ENCODE data around the gene NR6A1.

The NR6A1 gene

GRCh38 chr9:124469011-124469832 is 301.9 kb downstream of the NR6A1 start:
- H2BK15ac ChIP-seq (ENCODE audit: low read depth, poor library complexity, severe bottlenecking): no peak overlapping the region
- WGBS: 86% methylated on average over 28 of the region's 28 CpGs
- H3K23ac ChIP-seq (ENCODE audit: low read length in 2 of 2): no peak overlapping the region
- H3K27ac ChIP-seq (ENCODE audit: low read length, poor library complexity, severe bottlenecking): no peak overlapping the region
- H3K4me3 ChIP-seq (ENCODE audit: insufficient read depth in 1 of 2, low read depth in 1 of 2, low read length in 2 of 2): no peak overlapping the region
- H2BK120ac ChIP-seq (ENCODE audit: low read depth, low read length): no peak overlapping the region
- H3K14ac ChIP-seq (ENCODE audit: low read length in 2 of 2): no peak overlapping the region
- no peaks in the 10 kb centered on the region for H3K79me1 ChIP-seq (replicated peaks; ENCODE audit: low read length, poor library complexity, severe bottlenecking)
- no peaks in the 10 kb centered on the region for H3K9me3 ChIP-seq (ENCODE audit: control insufficient read depth, low read length)
- no peak overlapping the region for H3K4ac ChIP-seq (ENCODE audit: low read depth in 1 of 2, low read length in 2 of 2)
- H3K27me3 ChIP-seq (ENCODE audit: control insufficient read depth in 1 of 2, insufficient read depth in 1 of 2, low read length in 2 of 2): peaks cover 35 to 68% of the 10 kb centered on the region in 2 experiments
- no peak overlapping the region for H2AK5ac ChIP-seq (ENCODE audit: low read length, severe bottlenecking)
- H3K36me3 ChIP-seq (ENCODE audit: control insufficient read depth in 1 of 2, insufficient read depth in 2 of 2, low read depth in 1 of 2, low read length in 2 of 2): no peaks in the 10 kb centered on the region
- no peak overlapping the region for H2BK5ac ChIP-seq (ENCODE audit: low read depth, low read length, poor library complexity, severe bottlenecking)
- no peak overlapping the region for H4K91ac ChIP-seq (ENCODE audit: low read length)
- H2AFZ ChIP-seq (ENCODE audit: low read depth, low read length): no peak overlapping the region
- no peak for DNase-seq
- no peaks in the 10 kb centered on the region for H3K4me1 ChIP-seq (ENCODE audit: control insufficient read depth, insufficient read depth, low read depth, low read length)
- H2BK12ac ChIP-seq (ENCODE audit: low read length in 2 of 2): no peak overlapping the region
- H3K4me2 ChIP-seq (ENCODE audit: low read length, poor library complexity, severe bottlenecking): no peak overlapping the region
- H3K9ac ChIP-seq (ENCODE audit: low read length): no peak overlapping the region
- H3K18ac ChIP-seq (ENCODE audit: low read depth in 1 of 2, low read length in 2 of 2): no peak overlapping the region
- H4K8ac ChIP-seq (ENCODE audit: low read length): no peak overlapping the region

- no peaks in the 10 kb centered on the region for H3K4me1 ChIP-seq (ENCODE audit: control insufficient read depth, insufficient read depth, low read depth, low read length)
- H2BK15ac ChIP-seq (ENCODE audit: low read depth, poor library complexity, severe bottlenecking): no peak overlapping the region
- no peak overlapping the region for H2AK5ac ChIP-seq (ENCODE audit: low read length, severe bottlenecking)
- H3K9ac ChIP-seq (ENCODE audit: low read length): no peak overlapping the region
- H3K4me2 ChIP-seq (ENCODE audit: low read length, poor library complexity, severe bottlenecking): no peak overlapping the region
- no peak overlapping the region for H4K8ac ChIP-seq (ENCODE audit: low read length)
- no peak overlapping the region for H2BK120ac ChIP-seq (ENCODE audit: low read depth, low read length)
- H4K91ac ChIP-seq (ENCODE audit: low read length): no peak overlapping the region
- H3K18ac ChIP-seq (ENCODE audit: low read depth in 1 of 2, low read length in 2 of 2): no peak overlapping the region
- H2BK12ac ChIP-seq (ENCODE audit: low read length in 2 of 2): no peak overlapping the region
- H3K27ac ChIP-seq (ENCODE audit: low read length, poor library complexity, severe bottlenecking): no peak overlapping the region
- no peak overlapping the region for H2AFZ ChIP-seq (ENCODE audit: low read depth, low read length)
- H3K9me3 ChIP-seq (ENCODE audit: control insufficient read depth, low read length): peaks cover 3% of the 10 kb centered on the region
- H2BK5ac ChIP-seq (ENCODE audit: low read depth, low read length, poor library complexity, severe bottlenecking): no peak overlapping the region
- H3K4ac ChIP-seq (ENCODE audit: low read depth in 1 of 2, low read length in 2 of 2): no peak overlapping the region
- H3K79me1 ChIP-seq (replicated peaks; ENCODE audit: low read length, poor library complexity, severe bottlenecking): no peaks in the 10 kb centered on the region
- H3K23ac ChIP-seq (ENCODE audit: low read length in 2 of 2): no peak overlapping the region
- no peaks in the 10 kb centered on the region for H3K36me3 ChIP-seq (ENCODE audit: control insufficient read depth in 1 of 2, insufficient read depth in 2 of 2, low read depth in 1 of 2, low read length in 2 of 2)
- no peak overlapping the region for H3K4me3 ChIP-seq (ENCODE audit: insufficient read depth in 1 of 2, low read depth in 1 of 2, low read length in 2 of 2)
- no peak for DNase-seq
- no peak overlapping the region for H3K14ac ChIP-seq (ENCODE audit: low read length in 2 of 2)
- peaks cover 30 to 63% of the 10 kb centered on the region in 2 experiments for H3K27me3 ChIP-seq (ENCODE audit: control insufficient read depth in 1 of 2, insufficient read depth in 1 of 2, low read length in 2 of 2)
- 90% methylated on average over 17 of the region's 19 CpGs for WGBS
Observed at GRCh38 chr9:124468061-124468740, 302.9 kb downstream of the NR6A1 start.

GRCh38 chr9:124467410-124468060 is 303.6 kb downstream of the NR6A1 start:
- no peaks in the 10 kb centered on the region for H3K4me1 ChIP-seq (ENCODE audit: control insufficient read depth, insufficient read depth, low read depth, low read length)
- H3K4ac ChIP-seq (ENCODE audit: low read depth in 1 of 2, low read length in 2 of 2): no peak overlapping the region
- H2BK15ac ChIP-seq (ENCODE audit: low read depth, poor library complexity, severe bottlenecking): no peak overlapping the region
- H4K91ac ChIP-seq (ENCODE audit: low read length): no peak overlapping the region
- peaks cover 24 to 62% of the 10 kb centered on the region in 2 experiments for H3K27me3 ChIP-seq (ENCODE audit: control insufficient read depth in 1 of 2, insufficient read depth in 1 of 2, low read length in 2 of 2)
- DNase-seq: no peak
- no peak overlapping the region for H2AK5ac ChIP-seq (ENCODE audit: low read length, severe bottlenecking)
- H3K36me3 ChIP-seq (ENCODE audit: control insufficient read depth in 1 of 2, insufficient read depth in 2 of 2, low read depth in 1 of 2, low read length in 2 of 2): no peaks in the 10 kb centered on the region
- no peak overlapping the region for H3K23ac ChIP-seq (ENCODE audit: low read length in 2 of 2)
- no peak overlapping the region for H2AFZ ChIP-seq (ENCODE audit: low read depth, low read length)
- H3K4me2 ChIP-seq (ENCODE audit: low read length, poor library complexity, severe bottlenecking): no peak overlapping the region
- no peak overlapping the region for H3K4me3 ChIP-seq (ENCODE audit: insufficient read depth in 1 of 2, low read depth in 1 of 2, low read length in 2 of 2)
- H2BK12ac ChIP-seq (ENCODE audit: low read length in 2 of 2): no peak overlapping the region
- no peaks in the 10 kb centered on the region for H3K79me1 ChIP-seq (replicated peaks; ENCODE audit: low read length, poor library complexity, severe bottlenecking)
- peaks cover 7% of the 10 kb centered on the region for H3K9me3 ChIP-seq (ENCODE audit: control insufficient read depth, low read length)
- no peak overlapping the region for H3K14ac ChIP-seq (ENCODE audit: low read length in 2 of 2)
- no peak overlapping the region for H3K18ac ChIP-seq (ENCODE audit: low read depth in 1 of 2, low read length in 2 of 2)
- no peak overlapping the region for H2BK120ac ChIP-seq (ENCODE audit: low read depth, low read length)
- no peak overlapping the region for H2BK5ac ChIP-seq (ENCODE audit: low read depth, low read length, poor library complexity, severe bottlenecking)
- no peak overlapping the region for H4K8ac ChIP-seq (ENCODE audit: low read length)
- H3K27ac ChIP-seq (ENCODE audit: low read length, poor library complexity, severe bottlenecking): no peak overlapping the region
- no peak overlapping the region for H3K9ac ChIP-seq (ENCODE audit: low read length)
- 84% methylated on average over 17 of the region's 17 CpGs for WGBS
